HG02970 (cell line): ENCODE data around the gene SLC1A7.
"Not testable (repeated sequence)": the region's sequence is repeated elsewhere in the genome, so short reads cannot be mapped to it uniquely, and the experiment has no call there.

Experiments
- ATAC-seq: cut with Tn5 transposase; IDR thresholded peaks from one replicate; pipeline ENCODE4 v1.9.1; 2021; ENCODE audit warnings: mild to moderate bottlenecking, moderate library complexity, moderate number of reproducible peaks; ENCODE audit not compliant: unreplicated experiment, low FRiP score

Gene SLC1A7

GRCh38 chr1:53142226-53142853, at the start of gene SLC1A7:
TSS of gene SLC1A7 (minus strand) at chr1:53142638. CDS start at chr1:53142449, 189 bp downstream.
- no peak for ATAC-seq

GRCh38 chr1:53190210-53190611, 47.8 kb upstream of the SLC1A7 start:
- ATAC-seq: no peak

GRCh38 chr1:53189061-53189460, 46.6 kb upstream of the SLC1A7 start:
- ATAC-seq: no peak

GRCh38 chr1:53188099-53188498, 45.7 kb upstream of the SLC1A7 start:
- ATAC-seq: no peak

GRCh38 chr1:53187401-53187800, 45.0 kb upstream of the SLC1A7 start:
- no peak for ATAC-seq

- no peak for ATAC-seq
Observed at GRCh38 chr1:53186533-53186932, 44.1 kb upstream of the SLC1A7 start.

- ATAC-seq: not testable (repeated sequence)
Observed at GRCh38 chr1:53185955-53186297, 43.5 kb upstream of the SLC1A7 start.

GRCh38 chr1:53183095-53183990, 40.9 kb upstream of the SLC1A7 start:
- ATAC-seq: no peak

- ATAC-seq: no peak
Observed at GRCh38 chr1:53182716-53183094, 40.3 kb upstream of the SLC1A7 start.

- ATAC-seq: no peak
Observed at GRCh38 chr1:53182111-53182593, 39.7 kb upstream of the SLC1A7 start.

- ATAC-seq: no peak
Observed at GRCh38 chr1:53180951-53181350, 38.5 kb upstream of the SLC1A7 start.

GRCh38 chr1:53180226-53180625, 37.8 kb upstream of the SLC1A7 start:
- no peak for ATAC-seq

- no peak for ATAC-seq
Observed at GRCh38 chr1:53176452-53177208, 34.2 kb upstream of the SLC1A7 start.

- no peak for ATAC-seq
Observed at GRCh38 chr1:53174971-53175913, 32.8 kb upstream of the SLC1A7 start.

GRCh38 chr1:53172426-53173128, 30.1 kb upstream of the SLC1A7 start:
- no peak for ATAC-seq

- no peak for ATAC-seq
Observed at GRCh38 chr1:53166912-53167311, 24.5 kb upstream of the SLC1A7 start.

- no peak for ATAC-seq
Observed at GRCh38 chr1:53166366-53166765, 23.9 kb upstream of the SLC1A7 start.

- no peak for ATAC-seq
Observed at GRCh38 chr1:53165408-53165961, 23.0 kb upstream of the SLC1A7 start.

- no peak for ATAC-seq
Observed at GRCh38 chr1:53163291-53163768, 20.9 kb upstream of the SLC1A7 start.
